K562 (cell line): ENCODE data around the gene GALNT12. TPM values are rescaled to one million over a fixed set of nuclear protein-coding genes. Genes with fewer than 3 reads are reported as not detected.

Source experiments
- ATAC-seq: fragments of 200-7000 bp; cut with Tn5 transposase; 3 replicates; pipeline ENCODE4 v1.9.1; 2020; ENCODE audit warnings: moderate library complexity
- BruUV-seq: library from RNA; stranded (reverse); fragments of 400-500 nt; replicated peaks from 2 replicates; lab custom pipeline; 2021; lab: Mats Ljungman, UMichigan
- CTCF ChIA-PET: fragments of 300-600 bp; formaldehyde crosslinking; extraction: SDS; loops from one replicate; lab custom pipeline; 2021; ENCODE audit warnings: low intra/inter-chr PET ratio; lab: Yijun Ruan, JAX
- POLR2A ChIA-PET: fragments of 300-600, 350-650 bp; sonication (Branson Sonifier 250); formaldehyde crosslinking; extraction: SDS; loops from one replicate; lab custom pipeline; 2021; ENCODE audit warnings: antibody characterized with exemption, inconsistent platforms; lab: Yijun Ruan, JAX
- DNase-seq, 4 experiments: peaks; one replicate each; pipeline versions ENCODE4 v3.0.0 to v3.0.0-alpha.2; 2011 to 2018; ENCODE audit warnings: low spot score in 3 of 4, mixed read lengths in 3 of 4; ENCODE audit errors: extremely low read depth in 1 of 4
- FAIRE-seq: peaks from 2 replicates; lab custom pipeline; 2011; peaks lifted over from hg19 to GRCh38; lab: Jason Lieb, UNC
- H2AFZ ChIP-seq: 2 replicates; pipeline ENCODE4 v1.6.0; 2011; ENCODE audit warnings: low read depth, low read length, control low read depth, inconsistent platforms
- H3K27ac ChIP-seq: fragments of 200-600 bp; 3 replicates; pipeline ENCODE4 v1.8.0; 2011; ENCODE audit warnings: low read depth, mild to moderate bottlenecking, control low read depth, inconsistent platforms, low read length, moderate library complexity, mixed read lengths; ENCODE audit errors: extremely low read depth
- H3K27me3 ChIP-seq, 2 experiments: fragments of 300-600 bp in 1 of 2; 2 replicates in 1 of 2; 3 replicates in 1 of 2; pipeline versions ENCODE4 v1.6.0 to v1.8.0; 2011; ENCODE audit warnings: inconsistent platforms in 2 of 2, low read length in 2 of 2, mild to moderate bottlenecking in 1 of 2, mixed read lengths in 1 of 2, moderate library complexity in 1 of 2; ENCODE audit not compliant: control insufficient read depth in 2 of 2, insufficient read depth in 2 of 2
- H3K36me3 ChIP-seq: fragments of 300-600 bp; 3 replicates; pipeline ENCODE4 v1.8.0; 2011; ENCODE audit warnings: mild to moderate bottlenecking, low read length, inconsistent platforms; ENCODE audit not compliant: control insufficient read depth, insufficient read depth
- H3K4me1 ChIP-seq, 2 experiments: fragments of 200-600 bp in 1 of 2; replicated peaks in 1 of 2; 2 replicates in 1 of 2; 3 replicates in 1 of 2; pipeline versions ENCODE4 v1.5.1 to v1.8.0; 2011; ENCODE audit warnings: inconsistent platforms in 2 of 2, low read length in 2 of 2, mild to moderate bottlenecking in 1 of 2, mixed read lengths in 1 of 2, moderate library complexity in 1 of 2; ENCODE audit not compliant: control insufficient read depth in 2 of 2, insufficient read depth in 2 of 2
- H3K4me2 ChIP-seq: 2 replicates; pipeline ENCODE4 v1.6.1; 2011; ENCODE audit warnings: low read length, control low read depth, inconsistent platforms, mixed read lengths; ENCODE audit not compliant: insufficient read depth
- H3K4me3 ChIP-seq: fragments of 200-600 bp; sonication (generic), shearing (Covaris generic); 2 replicates; pipeline ENCODE4 v1.5.1; 2016; ENCODE audit warnings: control low read depth, inconsistent platforms
- H3K79me2 ChIP-seq: fragments of 200-600 bp; 3 replicates; pipeline ENCODE4 v1.8.0; 2011; ENCODE audit warnings: low read length, inconsistent platforms; ENCODE audit not compliant: control insufficient read depth, insufficient read depth
- H3K9ac ChIP-seq, 2 experiments: 2 replicates each; pipeline versions ENCODE4 v1.6.0 to v1.6.1; 2011; ENCODE audit warnings: low read depth in 2 of 2, low read length in 2 of 2, control low read depth in 1 of 2, inconsistent platforms in 1 of 2, mild to moderate bottlenecking in 1 of 2, mixed read lengths in 1 of 2; ENCODE audit not compliant: insufficient read depth in 1 of 2
- H3K9me1 ChIP-seq: one replicate; pipeline ENCODE4 v1.6.0; 2011; ENCODE audit warnings: inconsistent platforms, mild to moderate bottlenecking, low read length, moderate library complexity; ENCODE audit not compliant: control insufficient read depth, insufficient read depth
- H3K9me3 ChIP-seq: replicated peaks from 2 replicates; pipeline ENCODE4 v1.5.1; 2011; ENCODE audit warnings: low read depth, low read length, inconsistent platforms; ENCODE audit not compliant: control insufficient read depth, insufficient read depth
- H4K20me1 ChIP-seq: replicated peaks from 2 replicates; pipeline ENCODE4 v1.6.1; 2011; ENCODE audit warnings: low read length, inconsistent platforms, mixed read lengths; ENCODE audit not compliant: control insufficient read depth, insufficient read depth
- CHAMP1 ChIP-seq: fragments of 450-650 bp; IDR thresholded peaks from 2 replicates; pipeline ENCODE4 v1.6.1; 2016; ENCODE audit warnings: mild to moderate bottlenecking
- ETV1 ChIP-seq: fragments of 450-650 bp; conservative IDR thresholded peaks from 2 replicates; pipeline ENCODE4 v1.6.1; 2016; ENCODE audit warnings: missing genetic modification characterization, control low read depth, low read depth, missing compliant biosample characterization
- HBP1 ChIP-seq: fragments of 450-650 bp; formaldehyde crosslinking; IDR thresholded peaks from 2 replicates; pipeline ENCODE4 v1.4.0; 2022; ENCODE audit warnings: missing genetic modification characterization
- KDM4B ChIP-seq, 2 experiments: fragments of 450-650 bp in 1 of 2; sonication (generic) in 1 of 2; IDR thresholded peaks; 2 replicates each; pipeline ENCODE4 v1.6.1; 2016 to 2017; ENCODE audit warnings: borderline replicate concordance in 2 of 2, antibody characterized with exemption in 1 of 2, low read depth in 1 of 2, mild to moderate bottlenecking in 1 of 2
- KLF13 ChIP-seq: fragments of 450-650 bp; IDR thresholded peaks from 2 replicates; pipeline ENCODE4 v1.6.1; 2016; ENCODE audit warnings: missing genetic modification characterization, low read depth, mild to moderate bottlenecking, missing compliant biosample characterization, moderate library complexity, borderline replicate concordance
- NRF1 ChIP-seq, 2 experiments: fragments of 450-650 bp; IDR thresholded peaks in 1 of 2; conservative IDR thresholded peaks in 1 of 2; 2 replicates each; pipeline ENCODE4 v1.6.1; 2014; ENCODE audit warnings: mild to moderate bottlenecking in 2 of 2
- PHTF2 ChIP-seq: fragments of 250-450 bp; sonication (Bioruptor Pico); IDR thresholded peaks from 2 replicates; pipeline ENCODE4 v1.5.0; 2021; ENCODE audit warnings: mild to moderate bottlenecking
- RUNX1 ChIP-seq: sonication (generic); IDR thresholded peaks from 2 replicates; pipeline ENCODE4 v1.6.1; 2016; ENCODE audit warnings: antibody characterized with exemption, low read depth
- SOX6 ChIP-seq: fragments of 450-650 bp; IDR thresholded peaks from 2 replicates; pipeline ENCODE4 v1.6.1; 2014; ENCODE audit warnings: mild to moderate bottlenecking
- SRSF1 ChIP-seq: fragments of 200-400 bp; formaldehyde crosslinking; IDR thresholded peaks from 2 replicates; pipeline ENCODE4 v1.6.1; 2017; ENCODE audit warnings: mild to moderate bottlenecking, low read depth, low read length, moderate library complexity
- TAF7 ChIP-seq: fragments of 450-650 bp; IDR thresholded peaks from 2 replicates; pipeline ENCODE4 v1.6.1; 2016; ENCODE audit warnings: missing genetic modification characterization, missing compliant biosample characterization
- ZBTB26 ChIP-seq: fragments of 450-650 bp; formaldehyde crosslinking; IDR thresholded peaks from 2 replicates; pipeline ENCODE4 v1.4.0; 2022; ENCODE audit warnings: missing genetic modification characterization
- ZNF583 ChIP-seq: fragments of 250-450 bp; sonication (Bioruptor Pico); IDR thresholded peaks from 2 replicates; pipeline ENCODE4 v1.4.0; 2020
- ZNF79 ChIP-seq: fragments of 250-450 bp; sonication (Bioruptor Pico); IDR thresholded peaks from 2 replicates; pipeline ENCODE4 v1.4.0; 2020; ENCODE audit warnings: low read depth, mild to moderate bottlenecking, moderate library complexity
- WGBS: fragments of 100-300 bp; shearing (Covaris generic); methylation state at CpG from one replicate; pipeline ENCODE4 v1.1.6; 2016; ENCODE audit warnings: low coverage, mixed read lengths; ENCODE audit not compliant: insufficient coverage; ENCODE audit errors: missing lambda C conversion rate; 5-methylcytosine and 5-hydroxymethylcytosine counted together
- in situ Hi-C: fragments of 300-500 bp; cut with MboI; formaldehyde crosslinking; loops from 4 replicates; pipeline ENCODE4 v1.15.0; 2018; ENCODE audit warnings: inconsistent platforms, mixed read lengths
- intact Hi-C: fragments of 100-400 bp; cut with micrococcal nuclease; formaldehyde crosslinking; loops from 2 replicates; pipeline ENCODE4 v1.14.2; 2022
- polyA plus RNA-seq, 8 experiments: library from polyadenylated mRNA; depleted of rRNA in 4 of 8; stranded (reverse) in 5 of 8; unstranded in 3 of 8; fragments of >200 nt; fragmentation: Nextera tagmentation in 2 of 8; fragmentation: Illumina TruSeq in 1 of 8; extraction: Ambion mirVana in 2 of 8; extraction: Trizol in 1 of 8; gene quantifications; 2 replicates each; pipeline versions ENCODE4 v1.2.1 to v1.2.3, GENCODE V29; 2011 to 2014; ENCODE audit warnings: inconsistent platforms in 1 of 8, missing spikeins in 1 of 8
- total RNA-seq, 7 experiments: library from RNA; depleted of rRNA in 6 of 7; stranded (reverse); fragments of >200 nt in 6 of 7; fragmentation: Illumina TruSeq in 2 of 7; extraction: Trizol in 2 of 7; gene quantifications; 2 replicates each; pipeline versions ENCODE4 v1.2.1 to v1.2.3, GENCODE V29; 2011 to 2021; ENCODE audit warnings: low replicate concordance in 1 of 7

The GALNT12 gene
- total and polyA plus RNA-seq, 9 of the 15 experiments (the other 6 are each of a cell fraction or from before 2014, with no cell fraction given): 29.7 to 82.9 (median 44.2) TPM

GRCh38 chr9:98866435-98867102 lies 59.1 kb downstream of the GALNT12 start:
- in situ Hi-C loops: no loop called here
- TF ChIP-seq RUNX1 (no peak), KDM4B (IDR thresholded peaks at IDR 0.05; ENCODE audit: borderline replicate concordance in 2 of 2, low read depth in 1 of 2) (0 out of 4 replicates have a peak, but pooled peaks of 1 of the 2 experiments have one; percentile 22), TAF7 (tag) (peak; percentile 39; the same call in 1 of the 2 replicates), ZNF583 (no peak), KLF13 (tag) (0 out of 2 replicates have a peak, but pooled peaks have one; percentile 16), SRSF1 (no peak), ZBTB26 (CRISPR knock-in tag) (no peak), SOX6 (no peak), CHAMP1 (no peak), ETV1 (tag) (no peak), ZNF79 (CRISPR knock-in tag) (no peak), HBP1 (no peak), PHTF2 (no peak), NRF1 (conservative IDR thresholded peaks at IDR 0.05 in 1 of 2, IDR thresholded peaks at IDR 0.05 in 1 of 2) (no peak)
- TF ChIP-seq, all 486 proteins: peak for 3

More at GRCh38 chr9:98866435-98867102, 59.1 kb downstream of the GALNT12 start:
- no peaks in the 10 kb centered on the region for H3K36me3 ChIP-seq
- H3K27me3 ChIP-seq: no peaks in the 10 kb centered on the region
- H3K9ac ChIP-seq: no peak overlapping the region
- no peaks in the 10 kb centered on the region for H3K79me2 ChIP-seq
- no peaks in the 10 kb centered on the region for H4K20me1 ChIP-seq
- H3K4me1 ChIP-seq: peaks cover 0 to 38% of the 10 kb centered on the region in 2 experiments; a peak in 3 of 5 replicates
- POLR2A ChIA-PET: interaction anchor here (0.6 to 1.3 kb wide), 6 partner anchors 13 to 437 kb away, joined by 3 to 4 read pairs (median 3); partner anchors contain the start of genes ALG2 and SEC61B
- ATAC-seq (no peak), FAIRE-seq (no peak), DNase-seq (no peak)
- no peaks in the 10 kb centered on the region for H3K9me1 ChIP-seq
- peak overlapping the region; percentile 82; the same call in 1 of the 3 replicates for H3K27ac ChIP-seq
- H2AFZ ChIP-seq: peak overlapping the region; percentile 61
- CTCF ChIA-PET: no interaction called here
- H3K4me3 ChIP-seq: no peak overlapping the region
- no peak overlapping the region for H3K4me2 ChIP-seq
- intact Hi-C loops: loop anchor here (1.0 to 5.0 kb wide), 3 partner anchors 16 to 211 kb away; no protein-coding TSS in a partner anchor
- 47% methylated on average over 6 of the region's 6 CpGs for WGBS
- no TSS peak for BruUV-seq
- H3K9me3 ChIP-seq: peaks cover 4% of the 10 kb centered on the region; the same call in 1 of the 2 replicates
